Measurements from ENCODE around the gene DLGAP3.
"Not testable (repeated sequence)": the region's sequence is repeated elsewhere in the genome, so short reads cannot be mapped to it uniquely, and the experiment has no call there.

The DLGAP3 gene

GRCh38 chr1:34833711-34834110, 95.7 kb downstream of the DLGAP3 start:
- no peak for DNase-seq (ENCODE audit: low read depth)

GRCh38 chr1:34831721-34832246, 97.7 kb downstream of the DLGAP3 start:
- no peak for DNase-seq (ENCODE audit: low read depth)

- DNase-seq (ENCODE audit: low read depth), result no peak
Observed at GRCh38 chr1:34829250-34829649, 100.2 kb downstream of the DLGAP3 start.

- DNase-seq (ENCODE audit: low read depth), result no peak
Observed at GRCh38 chr1:34828611-34829010, 100.8 kb downstream of the DLGAP3 start.

- DNase-seq (ENCODE audit: low read depth), result no peak
Observed at GRCh38 chr1:34827341-34827941, 102.0 kb downstream of the DLGAP3 start.

GRCh38 chr1:34825455-34826091, 103.9 kb downstream of the DLGAP3 start:
- no peak for DNase-seq (ENCODE audit: low read depth)

- DNase-seq (ENCODE audit: low read depth), result no peak
Observed at GRCh38 chr1:34824817-34825454, 104.5 kb downstream of the DLGAP3 start.

- no peak for DNase-seq (ENCODE audit: low read depth)
Observed at GRCh38 chr1:34822202-34822601, 107.2 kb downstream of the DLGAP3 start.

GRCh38 chr1:34818862-34819261, 110.6 kb downstream of the DLGAP3 start:
- not testable (repeated sequence) for DNase-seq (ENCODE audit: low read depth)

GRCh38 chr1:34816778-34817177, 112.7 kb downstream of the DLGAP3 start:
- no peak for DNase-seq (ENCODE audit: low read depth)

- DNase-seq (ENCODE audit: low read depth), result no peak
Observed at GRCh38 chr1:34816332-34816731, 113.1 kb downstream of the DLGAP3 start.

Measured in T follicular helper cell (primary cell).